Tibial nerve (tissue), 4 donors: ENCODE data around the gene RRAS2.

ENCODE experiments used
- CTCF ChIP-seq, 5 experiments: fragments of 200-600 bp in 3 of 5; fragments of 450-650 bp in 2 of 5; sonication (generic) in 3 of 5; IDR thresholded peaks; one replicate each; pipeline ENCODE4 v1.5.1; 2016 to 2019; ENCODE audit warnings: antibody characterized with exemption in 5 of 5, mild to moderate bottlenecking in 3 of 5, moderate library complexity in 2 of 5
- EP300 ChIP-seq, 2 donors: sonication (generic); formaldehyde crosslinking; IDR thresholded peaks; one replicate each; pipeline ENCODE4 v1.6.1; 2017; ENCODE audit warnings: antibody characterized with exemption in 2 of 2, mild to moderate bottlenecking in 1 of 2

DNA sequence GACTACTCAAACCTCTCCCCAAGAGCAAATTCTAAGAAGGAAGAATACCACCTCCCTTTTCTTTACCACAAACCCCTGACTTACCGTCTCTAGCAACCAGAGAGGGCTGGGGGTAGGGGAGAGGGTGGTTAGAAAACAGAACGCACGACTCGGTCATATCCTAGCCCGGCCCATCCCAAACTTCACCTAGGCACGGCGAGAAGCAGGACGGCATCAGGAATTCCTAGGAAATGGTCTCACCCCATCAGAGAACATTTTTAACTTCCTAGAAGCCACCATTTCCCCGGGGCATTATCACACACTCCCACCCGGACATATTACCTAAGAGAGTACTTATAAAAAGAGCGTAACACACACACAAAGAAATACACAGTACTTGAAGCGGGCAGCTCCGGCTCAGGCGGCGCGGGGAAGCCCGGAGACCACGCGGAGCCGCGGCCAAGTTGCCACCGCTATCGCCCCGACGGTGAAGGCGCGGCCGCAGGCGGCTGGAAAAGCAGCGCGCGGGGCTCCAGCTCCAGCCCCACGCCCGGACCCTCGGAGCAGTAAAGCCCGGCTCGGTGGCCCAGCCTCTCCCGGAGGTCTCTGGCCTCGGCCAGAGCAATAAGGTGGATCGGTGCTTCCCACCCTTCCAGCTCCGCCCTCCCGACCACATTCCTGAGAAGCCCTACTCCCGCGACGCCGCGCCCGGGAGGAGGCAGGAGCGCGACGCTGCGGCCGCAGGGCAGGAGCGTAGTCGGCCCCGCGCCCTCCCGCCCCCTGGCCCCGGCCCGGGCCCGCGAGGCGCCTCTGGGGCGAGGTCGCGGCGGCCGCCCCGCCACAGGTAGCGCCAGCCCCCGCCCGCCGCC, 878 bp downstream of the RRAS2 start:
- no peak for TF ChIP-seq CTCF (IDR thresholded peaks at IDR 0.05)
- no peak for TF ChIP-seq EP300 (IDR thresholded peaks at IDR 0.05)
